Kidney epithelial cell (primary cell): ENCODE data around the gene APBB2. TPM values are rescaled to one million over a fixed set of nuclear protein-coding genes. Genes with fewer than 3 reads are reported as not detected.

Source experiments
- DNase-seq: peaks from one replicate; pipeline ENCODE4 v3.0.0-alpha.2; 2010; ENCODE audit warnings: low read depth
- H3K27me3 ChIP-seq: 2 replicates; pipeline ENCODE4 v1.6.0; 2011; ENCODE audit warnings: low read length; ENCODE audit not compliant: control insufficient read depth, insufficient read depth
- H3K36me3 ChIP-seq: 2 replicates; pipeline ENCODE4 v1.5.1; 2011; ENCODE audit warnings: low read length; ENCODE audit not compliant: control insufficient read depth, insufficient read depth
- H3K4me3 ChIP-seq: 2 replicates; pipeline ENCODE4 v1.5.1; 2011; ENCODE audit warnings: low read depth, mild to moderate bottlenecking, control low read depth, low read length
- CTCF ChIP-seq: IDR thresholded peaks from 2 replicates; pipeline ENCODE4 v1.5.1; 2011; ENCODE audit warnings: mild to moderate bottlenecking, moderate library complexity, low read length, control low read depth, inconsistent platforms; ENCODE audit not compliant: insufficient read depth, poor library complexity, severe bottlenecking
- total RNA-seq: library from RNA; depleted of rRNA; stranded (reverse); fragments of >200 nt; gene quantifications from 2 replicates; pipeline ENCODE4 v1.2.3, GENCODE V29; 2015

APBB2 gene
- total RNA-seq, 1 donor from 2014 or later, result 52.0 TPM

DNA sequence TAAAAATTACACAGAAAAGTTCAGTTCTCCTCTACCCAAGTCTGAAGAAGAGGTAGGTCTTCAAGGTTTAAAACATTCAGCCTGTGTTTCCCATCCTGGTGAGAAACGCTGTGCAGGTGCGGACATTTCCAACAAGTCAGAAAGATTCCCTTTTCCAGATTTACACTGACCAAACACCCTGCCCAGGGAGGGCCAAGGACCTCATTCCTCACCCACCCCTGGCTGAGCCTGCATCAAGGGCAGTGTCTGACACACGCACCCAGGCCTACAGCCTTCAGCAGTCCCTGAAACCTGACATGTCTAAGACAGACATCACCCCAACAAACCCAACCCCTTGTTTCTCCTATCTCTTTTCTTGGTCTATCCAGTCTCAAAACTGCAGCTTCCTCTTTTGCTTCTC, 105.9 kb downstream of the APBB2 start:
- Histone ChIP-seq H3K27me3 (no peaks in the 10 kb centered on the region), H3K4me3 (no peak overlapping the region), H3K36me3 (no peaks in the 10 kb centered on the region)
- no peak for TF ChIP-seq CTCF
- no peak for DNase-seq

- Histone ChIP-seq H3K36me3 (no peaks in the 10 kb centered on the region), H3K27me3 (no peaks in the 10 kb centered on the region), H3K4me3 (no peak overlapping the region)
- TF ChIP-seq CTCF, result no peak
- DNase-seq, result no peak
Observed at GRCh38 chr4:41106694-41107419, 107.5 kb downstream of the APBB2 start.

GRCh38 chr4:41106081-41106480, 108.3 kb downstream of the APBB2 start:
- Histone ChIP-seq H3K36me3 (no peaks in the 10 kb centered on the region), H3K4me3 (no peak overlapping the region), H3K27me3 (no peaks in the 10 kb centered on the region)
- TF ChIP-seq CTCF, result no peak
- no peak for DNase-seq

DNA sequence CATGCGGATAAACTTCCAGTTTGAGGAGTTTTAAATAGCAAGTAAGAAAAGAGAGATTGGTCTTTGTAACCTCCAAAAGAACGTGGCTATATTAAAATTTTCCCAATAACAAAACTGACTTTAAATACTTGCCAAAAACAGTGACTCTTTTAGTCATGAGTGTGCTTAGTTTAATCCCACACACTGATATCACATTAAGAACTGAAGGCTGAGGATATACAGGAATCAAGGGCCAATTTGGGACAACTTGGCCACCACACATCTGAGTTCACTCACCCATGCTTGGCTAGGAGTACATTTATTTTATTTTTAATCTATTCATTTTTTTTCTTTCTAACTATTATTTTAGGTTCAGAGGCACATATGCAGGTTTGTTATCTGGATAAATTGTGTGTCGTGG, 110.2 kb downstream of the APBB2 start:
- H3K36me3 ChIP-seq, result no peaks in the 10 kb centered on the region
- TF ChIP-seq CTCF, result no peak
- no peak overlapping the region for H3K4me3 ChIP-seq
- no peaks in the 10 kb centered on the region for H3K27me3 ChIP-seq
- DNase-seq, result no peak

DNA sequence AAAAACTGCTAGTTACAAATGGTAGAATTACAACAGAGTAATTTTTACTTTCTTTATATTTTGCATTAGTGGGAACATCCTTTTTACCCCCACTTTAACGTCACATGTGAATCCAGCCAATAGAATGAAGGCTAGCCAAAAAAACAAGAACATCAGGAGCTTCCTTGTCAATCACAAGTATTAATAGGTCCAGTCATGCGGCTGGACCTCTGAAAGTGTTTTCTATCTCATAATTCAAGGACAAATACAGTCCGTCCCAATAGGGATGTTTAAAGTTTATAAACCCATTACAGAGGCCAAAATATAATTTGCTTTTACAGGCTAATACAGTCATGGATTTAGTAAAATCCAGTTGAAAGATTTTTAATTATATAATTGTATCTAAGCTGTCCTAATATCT, 110.7 kb downstream of the APBB2 start:
- H3K27me3 ChIP-seq, result no peaks in the 10 kb centered on the region
- no peak for DNase-seq
- no peak overlapping the region for H3K4me3 ChIP-seq
- no peaks in the 10 kb centered on the region for H3K36me3 ChIP-seq
- no peak for TF ChIP-seq CTCF

DNA sequence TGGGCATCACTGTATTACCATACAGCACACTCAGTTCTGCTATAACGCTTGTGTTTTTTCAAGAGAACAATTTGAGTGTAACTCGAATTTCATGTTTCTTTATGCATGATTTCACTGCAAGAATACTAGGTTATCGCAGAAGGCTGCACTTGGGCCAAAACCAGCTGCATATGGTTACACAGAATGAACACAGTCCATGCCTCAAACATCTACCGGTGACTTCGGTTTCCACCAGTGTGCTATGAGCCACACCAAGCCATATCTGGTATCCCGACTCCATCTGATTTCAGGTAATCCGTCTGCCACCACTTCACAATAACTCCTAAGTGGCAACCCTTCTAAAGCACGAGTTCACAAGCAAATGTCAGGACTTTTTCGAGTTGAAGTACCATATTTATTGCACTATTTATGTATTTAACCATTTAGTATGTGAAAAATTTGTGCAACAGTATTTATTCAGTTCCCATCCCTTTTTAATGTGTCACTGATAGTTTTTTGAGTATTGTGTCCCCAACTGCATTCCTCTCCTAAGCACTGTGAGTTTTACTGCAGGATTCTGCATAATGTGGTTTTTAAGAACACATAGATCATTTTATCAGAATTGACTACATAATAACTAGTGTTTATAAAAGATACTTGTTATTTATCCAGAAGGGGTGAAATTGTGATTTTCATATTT, 111.8 kb downstream of the APBB2 start:
- Histone ChIP-seq H3K36me3 (no peaks in the 10 kb centered on the region), H3K27me3 (no peaks in the 10 kb centered on the region), H3K4me3 (no peak overlapping the region)
- no peak for DNase-seq
- no peak for TF ChIP-seq CTCF
